Fibroblast of skin of right quadriceps (primary cell): ENCODE measurements around the gene AMACR.
"Not testable (repeated sequence)": the region's sequence is repeated elsewhere in the genome, so short reads cannot be mapped to it uniquely, and the experiment has no call there.

Experiments
- DNase-seq: peaks from one replicate; pipeline ENCODE4 v3.0.0-alpha.2; 2013

AMACR gene

DNA sequence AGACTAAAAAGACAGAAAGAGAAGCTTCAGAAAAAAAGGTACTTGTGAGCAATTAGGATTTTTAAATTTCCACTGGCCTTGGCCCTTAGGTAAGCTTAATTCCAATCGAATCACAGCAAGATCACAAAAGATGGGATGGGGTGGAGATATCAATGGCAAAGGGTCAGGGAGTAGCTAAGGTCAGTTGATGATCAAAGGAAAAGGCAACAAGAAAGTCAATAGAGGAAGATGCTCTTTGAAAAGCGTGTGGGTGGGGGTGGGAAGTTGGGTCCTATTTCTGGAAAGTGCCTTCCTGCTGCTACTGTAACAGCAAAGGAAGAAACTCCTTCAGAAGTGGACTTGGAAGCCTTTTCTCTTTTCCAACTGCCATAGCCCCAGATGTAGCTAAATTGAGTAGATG lies 27.9 kb upstream of the AMACR start:
- DNase-seq = no peak

GRCh38 chr5:34034534-34035327 lies 26.9 kb upstream of the AMACR start:
- DNase-seq = no peak

GRCh38 chr5:34031966-34032365 lies 24.1 kb upstream of the AMACR start:
- no peak for DNase-seq

- no peak for DNase-seq
These were observed 23.3 kb upstream of the AMACR start for GRCh38 chr5:34031117-34031516.

- DNase-seq = not testable (repeated sequence)
These were observed 22.7 kb upstream of the AMACR start for GRCh38 chr5:34030585-34030984.

GRCh38 chr5:34030048-34030447 lies 22.2 kb upstream of the AMACR start:
- no peak for DNase-seq

DNA sequence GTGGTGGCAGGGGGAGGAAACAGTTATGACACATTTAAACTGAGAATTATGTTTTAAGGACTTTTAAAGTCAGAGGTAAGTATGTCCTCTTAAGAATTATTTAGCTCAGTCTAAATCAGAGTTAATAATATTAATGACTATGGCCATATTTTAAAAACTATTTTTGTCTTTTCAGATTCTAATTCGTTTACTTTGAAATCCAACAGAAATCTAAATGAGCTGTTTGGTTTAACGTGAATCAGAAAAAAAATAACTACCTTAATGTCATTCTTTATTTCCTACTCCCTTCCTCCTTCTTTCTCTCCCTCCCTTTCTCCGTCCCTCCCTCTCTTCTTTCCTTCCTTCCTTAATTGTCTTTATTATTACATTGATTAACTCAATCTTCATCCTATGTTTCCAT lies 20.5 kb upstream of the AMACR start:
- no peak for DNase-seq

- DNase-seq = no peak
These were observed 18.4 kb upstream of the AMACR start for GRCh38 chr5:34026089-34026761.

- DNase-seq = peak; percentile 44
These were observed 14.4 kb upstream of the AMACR start for GRCh38 chr5:34022121-34022705.

- DNase-seq = no peak
These were observed 13.5 kb upstream of the AMACR start for GRCh38 chr5:34021334-34021733.

GRCh38 chr5:34020726-34021125 lies 12.9 kb upstream of the AMACR start:
- DNase-seq = no peak

DNA sequence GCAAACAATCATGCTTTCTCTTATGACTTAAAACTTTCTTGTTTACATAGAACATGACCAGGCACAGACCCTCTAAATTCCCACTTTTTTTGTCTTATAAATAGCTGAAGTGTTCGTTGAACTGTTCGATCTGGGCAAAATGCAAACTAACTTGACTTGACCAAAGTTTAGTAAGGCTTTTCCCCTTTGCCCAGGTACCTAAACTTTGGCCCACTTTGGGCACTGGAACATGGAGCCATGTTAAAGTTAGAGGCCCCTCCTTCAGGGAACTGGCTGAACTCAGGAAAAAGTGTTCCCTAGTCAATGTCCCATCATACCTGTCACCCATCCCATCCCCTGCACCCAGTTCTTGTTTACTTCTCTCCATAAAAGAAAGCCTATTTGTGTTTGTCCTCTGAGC lies 9.4 kb upstream of the AMACR start:
- no peak for DNase-seq

DNA sequence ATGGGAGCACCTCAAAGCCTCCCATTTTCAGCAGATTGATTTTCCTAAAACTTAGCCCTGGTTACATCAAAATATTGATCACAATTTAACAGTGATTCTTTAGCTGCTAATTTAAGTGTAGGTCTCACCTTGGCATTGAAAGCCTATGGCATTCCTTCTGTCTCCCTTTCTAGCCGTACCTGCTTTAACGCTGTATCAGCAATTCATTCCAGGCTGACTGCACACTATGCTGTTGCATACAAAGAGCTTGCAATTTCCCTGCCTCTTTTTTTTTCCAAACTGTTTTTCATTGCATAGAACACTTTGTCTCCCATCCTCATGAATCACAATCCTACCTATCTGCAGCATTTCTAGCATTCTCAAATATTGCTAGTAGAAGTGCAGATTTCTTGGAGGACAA lies 8.9 kb upstream of the AMACR start:
- DNase-seq = no peak

GRCh38 chr5:34016222-34016621 lies 8.4 kb upstream of the AMACR start:
- DNase-seq = no peak

DNA sequence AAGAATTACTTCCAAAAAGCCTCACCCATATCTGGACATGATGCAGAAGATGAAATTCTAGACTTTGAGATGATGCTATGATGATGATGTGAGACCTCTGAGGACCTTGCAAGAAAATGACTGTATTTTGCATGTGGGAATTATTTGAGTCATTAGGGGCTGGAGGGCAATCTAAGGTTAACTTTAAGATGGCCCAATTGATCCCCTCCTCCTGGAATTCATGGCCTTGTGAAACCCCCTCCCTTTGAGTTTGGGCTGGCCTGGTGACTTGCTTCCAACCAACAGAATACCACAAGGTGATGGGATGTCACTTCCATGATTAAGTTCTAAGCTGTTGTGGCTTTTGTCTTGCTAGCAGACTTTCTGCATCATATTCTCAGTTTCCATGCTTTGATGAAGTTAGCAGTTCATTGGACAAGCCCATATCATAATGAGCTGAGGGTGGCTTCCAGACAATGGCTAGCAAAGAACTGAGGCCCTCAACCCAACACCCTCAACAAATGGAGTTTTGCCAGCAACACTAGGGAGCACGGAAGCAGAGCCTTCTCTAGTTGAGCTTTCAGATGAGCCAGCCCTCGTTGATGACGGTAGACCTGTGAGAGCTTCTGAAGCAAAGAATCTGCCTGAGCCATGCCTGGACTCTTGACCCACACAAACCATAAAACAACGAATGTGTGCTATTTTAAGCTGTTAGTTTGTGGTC lies 7.4 kb upstream of the AMACR start:
- DNase-seq = no peak

DNA sequence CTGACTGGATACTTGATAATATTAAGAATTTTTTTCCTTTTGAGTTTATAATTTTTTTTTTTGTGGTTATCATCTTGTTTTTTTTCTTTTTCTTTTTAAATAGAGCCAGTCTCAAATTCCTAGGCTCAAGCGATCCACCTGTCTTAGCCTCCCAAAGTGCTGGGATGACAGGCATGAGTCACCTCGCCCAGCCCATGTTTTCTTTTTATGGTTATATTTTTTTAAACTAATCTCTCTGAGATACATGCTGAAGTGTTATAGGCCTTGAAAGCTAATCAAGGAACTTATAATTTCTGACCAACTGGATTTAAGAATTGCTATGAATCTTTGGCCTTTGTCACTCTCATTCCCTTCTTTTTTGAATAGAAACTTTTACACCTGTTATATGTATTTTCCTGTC lies 6.8 kb upstream of the AMACR start:
- DNase-seq = no peak

DNA sequence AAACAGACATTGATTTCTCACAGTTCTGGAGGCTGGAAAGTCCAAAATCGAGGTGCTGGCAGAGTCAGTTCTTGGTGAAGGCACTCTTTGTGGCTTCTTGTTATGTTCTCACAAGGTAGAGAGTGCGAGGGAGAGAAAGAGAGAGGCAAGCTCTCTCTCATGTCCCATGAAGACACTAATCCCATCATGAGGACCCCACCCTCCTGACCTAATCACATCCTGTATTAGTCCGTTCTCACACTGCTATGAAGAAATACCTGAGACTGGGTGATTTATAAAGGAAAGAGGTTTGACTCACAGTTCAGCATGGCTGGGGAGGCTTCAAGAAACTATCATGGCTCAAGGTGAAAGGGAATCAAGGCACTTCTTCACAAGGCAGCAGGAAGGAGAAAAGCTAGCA lies 5.7 kb upstream of the AMACR start:
- DNase-seq = no peak

GRCh38 chr5:34012791-34013190 lies 4.9 kb upstream of the AMACR start:
- DNase-seq = peak; percentile 63

- no peak for DNase-seq
These were observed 3.7 kb upstream of the AMACR start for GRCh38 chr5:34011536-34011935.

DNA sequence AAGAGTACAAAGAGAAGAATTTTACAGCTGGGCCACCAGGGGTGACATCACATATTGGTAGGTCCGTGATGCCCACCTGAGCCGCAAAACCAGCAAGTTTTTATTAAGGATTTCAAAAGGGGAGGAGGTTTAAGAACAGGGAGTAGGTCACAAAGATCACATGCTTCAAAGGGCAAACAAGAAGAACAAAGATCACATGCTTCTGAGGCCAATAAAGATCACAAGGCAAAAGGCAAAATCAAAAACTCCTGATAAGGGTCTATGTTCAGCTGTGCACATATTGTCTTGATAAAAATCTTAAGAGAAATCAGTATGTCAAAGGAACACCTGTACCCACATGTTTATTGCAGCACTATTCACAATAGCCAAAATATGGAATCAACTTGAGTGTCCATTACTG lies 2.3 kb upstream of the AMACR start:
- DNase-seq = not testable (repeated sequence)

- no peak for DNase-seq
These were observed 1.8 kb upstream of the AMACR start for GRCh38 chr5:34009610-34010009.

GRCh38 chr5:34008802-34009201 lies 952 bp upstream of the AMACR start:
- DNase-seq = no peak

- DNase-seq = no peak
These were observed 639 bp downstream of the AMACR start for GRCh38 chr5:34007201-34007620.

GRCh38 chr5:34005681-34006080 lies 2.2 kb downstream of the AMACR start:
- no peak for DNase-seq
